HL-60 (cell line): ENCODE measurements around the gene CACNA1C.

ENCODE experiments used
- DNase-seq, 2 experiments: peaks; one replicate each; pipeline ENCODE4 v3.0.0-alpha.2; 2010 to 2020; ENCODE audit warnings: low read depth in 1 of 2, low spot score in 1 of 2
- H3K27ac ChIP-seq: fragments of 250-450 bp; sonication (Bioruptor Pico); replicated peaks from 2 replicates; pipeline ENCODE4 v1.5.1; 2020; ENCODE audit warnings: mild to moderate bottlenecking, moderate library complexity
- H3K27me3 ChIP-seq: fragments of 250-450 bp; sonication (Bioruptor Pico); 2 replicates; pipeline ENCODE4 v1.5.1; 2021; ENCODE audit warnings: mild to moderate bottlenecking, moderate library complexity; ENCODE audit not compliant: insufficient read depth, poor library complexity, severe bottlenecking
- H3K4me3 ChIP-seq: replicated peaks from 2 replicates; pipeline ENCODE4 v1.5.1; 2011; ENCODE audit warnings: mild to moderate bottlenecking, control low read depth, low read length; ENCODE audit not compliant: insufficient read depth
- GABPA ChIP-seq: IDR thresholded peaks from 2 replicates; pipeline ENCODE4 v1.6.1; 2012; ENCODE audit warnings: low read depth
- POLR2AphosphoS5 ChIP-seq: IDR thresholded peaks from 2 replicates; pipeline ENCODE4 v1.6.1; 2012; ENCODE audit warnings: low read depth
- SPI1 ChIP-seq: IDR thresholded peaks from 2 replicates; pipeline ENCODE4 v1.6.1; 2012; ENCODE audit warnings: low read depth, mild to moderate bottlenecking, borderline replicate concordance
- TF ChIP-seq, protein P1 (sequence below): IDR thresholded peaks from one replicate; pipeline ENCODE4 v1.5.1; 2011; ENCODE audit warnings: low read length, control low read depth, inconsistent platforms; ENCODE audit not compliant: insufficient read depth
- TF ChIP-seq, protein P2 (sequence below): IDR thresholded peaks from 2 replicates; pipeline ENCODE4 v1.6.1; 2012; ENCODE audit warnings: low read depth; ENCODE audit not compliant: insufficient replicate concordance

The CACNA1C gene

DNA sequence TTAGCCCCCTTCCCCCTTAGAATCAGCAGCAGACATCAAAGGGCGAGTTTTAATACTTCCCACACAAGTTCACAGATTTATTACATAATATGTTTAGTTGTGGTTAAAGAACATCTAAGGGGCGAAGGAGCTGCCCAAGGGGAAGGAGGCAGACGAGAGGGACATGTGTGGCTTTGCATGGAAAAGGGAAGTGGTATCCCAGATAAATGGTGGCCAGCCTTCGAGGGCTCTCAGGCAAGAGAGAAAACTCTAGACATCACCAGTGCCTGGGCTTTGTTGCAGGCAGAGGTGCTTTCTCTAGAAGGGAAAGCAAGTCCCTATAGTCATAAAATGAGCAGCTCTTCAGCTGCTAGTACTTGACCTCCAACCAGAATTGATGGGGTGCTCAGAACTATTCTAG lies 121.2 kb downstream of the CACNA1C start:
- TF ChIP-seq SPI1 (peak; percentile 55; the same call in 1 of the 2 replicates), GABPA (no peak)
- TF ChIP-seq, protein P1, sequence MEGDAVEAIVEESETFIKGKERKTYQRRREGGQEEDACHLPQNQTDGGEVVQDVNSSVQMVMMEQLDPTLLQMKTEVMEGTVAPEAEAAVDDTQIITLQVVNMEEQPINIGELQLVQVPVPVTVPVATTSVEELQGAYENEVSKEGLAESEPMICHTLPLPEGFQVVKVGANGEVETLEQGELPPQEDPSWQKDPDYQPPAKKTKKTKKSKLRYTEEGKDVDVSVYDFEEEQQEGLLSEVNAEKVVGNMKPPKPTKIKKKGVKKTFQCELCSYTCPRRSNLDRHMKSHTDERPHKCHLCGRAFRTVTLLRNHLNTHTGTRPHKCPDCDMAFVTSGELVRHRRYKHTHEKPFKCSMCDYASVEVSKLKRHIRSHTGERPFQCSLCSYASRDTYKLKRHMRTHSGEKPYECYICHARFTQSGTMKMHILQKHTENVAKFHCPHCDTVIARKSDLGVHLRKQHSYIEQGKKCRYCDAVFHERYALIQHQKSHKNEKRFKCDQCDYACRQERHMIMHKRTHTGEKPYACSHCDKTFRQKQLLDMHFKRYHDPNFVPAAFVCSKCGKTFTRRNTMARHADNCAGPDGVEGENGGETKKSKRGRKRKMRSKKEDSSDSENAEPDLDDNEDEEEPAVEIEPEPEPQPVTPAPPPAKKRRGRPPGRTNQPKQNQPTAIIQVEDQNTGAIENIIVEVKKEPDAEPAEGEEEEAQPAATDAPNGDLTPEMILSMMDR: no peak
- TF ChIP-seq, protein P2, sequence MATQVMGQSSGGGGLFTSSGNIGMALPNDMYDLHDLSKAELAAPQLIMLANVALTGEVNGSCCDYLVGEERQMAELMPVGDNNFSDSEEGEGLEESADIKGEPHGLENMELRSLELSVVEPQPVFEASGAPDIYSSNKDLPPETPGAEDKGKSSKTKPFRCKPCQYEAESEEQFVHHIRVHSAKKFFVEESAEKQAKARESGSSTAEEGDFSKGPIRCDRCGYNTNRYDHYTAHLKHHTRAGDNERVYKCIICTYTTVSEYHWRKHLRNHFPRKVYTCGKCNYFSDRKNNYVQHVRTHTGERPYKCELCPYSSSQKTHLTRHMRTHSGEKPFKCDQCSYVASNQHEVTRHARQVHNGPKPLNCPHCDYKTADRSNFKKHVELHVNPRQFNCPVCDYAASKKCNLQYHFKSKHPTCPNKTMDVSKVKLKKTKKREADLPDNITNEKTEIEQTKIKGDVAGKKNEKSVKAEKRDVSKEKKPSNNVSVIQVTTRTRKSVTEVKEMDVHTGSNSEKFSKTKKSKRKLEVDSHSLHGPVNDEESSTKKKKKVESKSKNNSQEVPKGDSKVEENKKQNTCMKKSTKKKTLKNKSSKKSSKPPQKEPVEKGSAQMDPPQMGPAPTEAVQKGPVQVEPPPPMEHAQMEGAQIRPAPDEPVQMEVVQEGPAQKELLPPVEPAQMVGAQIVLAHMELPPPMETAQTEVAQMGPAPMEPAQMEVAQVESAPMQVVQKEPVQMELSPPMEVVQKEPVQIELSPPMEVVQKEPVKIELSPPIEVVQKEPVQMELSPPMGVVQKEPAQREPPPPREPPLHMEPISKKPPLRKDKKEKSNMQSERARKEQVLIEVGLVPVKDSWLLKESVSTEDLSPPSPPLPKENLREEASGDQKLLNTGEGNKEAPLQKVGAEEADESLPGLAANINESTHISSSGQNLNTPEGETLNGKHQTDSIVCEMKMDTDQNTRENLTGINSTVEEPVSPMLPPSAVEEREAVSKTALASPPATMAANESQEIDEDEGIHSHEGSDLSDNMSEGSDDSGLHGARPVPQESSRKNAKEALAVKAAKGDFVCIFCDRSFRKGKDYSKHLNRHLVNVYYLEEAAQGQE: no peak
- Histone ChIP-seq H3K27me3 (no peaks in the 10 kb centered on the region), H3K4me3 (no peak overlapping the region), H3K27ac (no peak overlapping the region)
- peak in 1 of 2 experiments; percentile 26 for DNase-seq

DNA sequence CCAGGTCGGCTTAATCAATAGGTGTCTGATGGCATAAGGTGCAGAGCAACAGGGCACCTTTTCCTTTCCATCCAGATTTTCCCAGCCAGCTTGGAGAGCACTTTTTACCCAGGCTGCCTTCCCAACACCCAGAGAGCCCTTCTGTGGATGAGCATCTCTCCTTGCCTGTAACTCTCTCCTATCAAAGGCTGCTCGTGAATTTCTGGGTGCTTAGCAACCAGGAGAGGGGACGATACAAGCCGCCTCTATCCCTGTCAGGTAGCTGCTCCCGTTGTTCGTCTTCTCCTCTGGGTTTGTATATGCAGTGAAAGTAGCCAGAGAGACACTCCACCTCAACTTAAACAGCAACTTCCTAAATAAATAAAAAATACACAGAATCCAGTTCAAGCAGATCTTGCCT lies 124.2 kb downstream of the CACNA1C start:
- Histone ChIP-seq H3K27ac (no peak overlapping the region), H3K27me3 (no peaks in the 10 kb centered on the region), H3K4me3 (no peak overlapping the region)
- TF ChIP-seq, protein P1: no peak
- TF ChIP-seq POLR2AphosphoS5 (no peak), GABPA (no peak), SPI1 (no peak)
- TF ChIP-seq, protein P2: no peak
- DNase-seq: no peak

DNA sequence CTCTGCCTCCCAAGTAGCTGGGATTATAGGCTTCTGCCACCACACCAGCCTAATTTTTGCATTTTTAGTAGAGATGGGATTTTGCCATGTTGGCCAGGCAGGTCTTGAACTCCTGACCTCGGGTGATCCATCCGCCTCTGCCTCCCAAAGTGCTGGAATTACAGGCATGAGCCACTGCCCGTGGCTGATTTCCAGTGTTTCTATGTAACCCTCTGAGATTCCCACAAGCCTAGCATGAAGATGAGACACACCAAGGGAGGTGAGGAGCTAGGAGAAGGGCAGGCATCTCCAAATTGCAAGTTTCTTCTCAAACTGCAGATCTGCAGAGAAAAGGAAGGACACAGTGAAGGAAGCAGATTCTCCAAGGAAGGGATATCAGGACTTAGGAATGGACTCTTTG lies 125.0 kb downstream of the CACNA1C start:
- no peak overlapping the region for H3K4me3 ChIP-seq
- no peak for TF ChIP-seq GABPA
- TF ChIP-seq, protein P1: no peak
- no peak for TF ChIP-seq POLR2AphosphoS5
- TF ChIP-seq SPI1: no peak
- TF ChIP-seq, protein P2: no peak
- H3K27ac ChIP-seq: no peak overlapping the region
- H3K27me3 ChIP-seq: no peaks in the 10 kb centered on the region
- DNase-seq: no peak
